GM12878 (cell line): Measurements from ENCODE around the gene MSI2. TPM values are rescaled to one million over a fixed set of nuclear protein-coding genes. Genes with fewer than 3 reads are reported as not detected.

Source experiments
- BACH1 ChIP-seq: fragments of 450-650 bp; IDR thresholded peaks from 2 replicates; pipeline ENCODE4 v1.6.1; 2017; ENCODE audit warnings: mild to moderate bottlenecking, borderline replicate concordance
- CBX3 ChIP-seq: fragments of 200-600 bp; sonication (generic); IDR thresholded peaks from 2 replicates; pipeline ENCODE4 v1.6.1; 2016; ENCODE audit warnings: low read depth, borderline replicate concordance
- ESRRA ChIP-seq: IDR thresholded peaks from 2 replicates; pipeline ENCODE4 v1.6.1; 2012; ENCODE audit warnings: mild to moderate bottlenecking, low read length, improper control_type of control experiment
- HCFC1 ChIP-seq: fragments of 150-350 bp; IDR thresholded peaks from 2 replicates; pipeline ENCODE4 v1.6.1; 2014; ENCODE audit warnings: low read length
- HDGF ChIP-seq: fragments of 450-650 bp; IDR thresholded peaks from 2 replicates; pipeline ENCODE4 v1.6.1; 2016; ENCODE audit warnings: antibody characterized with exemption
- IKZF2 ChIP-seq, 2 experiments: fragments of 450-650 bp; IDR thresholded peaks; 2 replicates each; pipeline ENCODE4 v1.6.1; 2017; ENCODE audit warnings: mild to moderate bottlenecking in 2 of 2, moderate library complexity in 2 of 2
- MXI1 ChIP-seq: fragments of 150-350 bp; IDR thresholded peaks from 2 replicates; pipeline ENCODE4 v1.6.1; 2011; ENCODE audit warnings: low read depth, mild to moderate bottlenecking, inconsistent platforms, low read length, improper control_type of control experiment
- MYB ChIP-seq: fragments of 150-350 bp; IDR thresholded peaks from 2 replicates; pipeline ENCODE4 v1.6.1; 2014; ENCODE audit warnings: mild to moderate bottlenecking, low read depth, low read length, borderline replicate concordance
- NFIC ChIP-seq: IDR thresholded peaks from 2 replicates; pipeline ENCODE4 v1.6.1; 2012; ENCODE audit warnings: low read depth, mild to moderate bottlenecking, inconsistent platforms, low read length, moderate library complexity
- POU2F2 ChIP-seq: IDR thresholded peaks from 3 replicates; pipeline ENCODE4 v1.6.1; 2011; ENCODE audit warnings: low read depth, mild to moderate bottlenecking, low read length, borderline replicate concordance
- STAT1 ChIP-seq: fragments of 450-650 bp; conservative IDR thresholded peaks from 2 replicates; pipeline ENCODE4 v1.6.1; 2014; ENCODE audit warnings: antibody characterized with exemption, mild to moderate bottlenecking
- SUPT20H ChIP-seq: IDR thresholded peaks from 2 replicates; pipeline ENCODE4 v1.6.1; 2011; ENCODE audit warnings: low read depth, mild to moderate bottlenecking, low read length, moderate library complexity, borderline replicate concordance; ENCODE audit not compliant: control insufficient read depth
- USF1 ChIP-seq: IDR thresholded peaks from 2 replicates; pipeline ENCODE4 v1.6.1; 2011; ENCODE audit warnings: borderline replicate concordance, low read depth, mild to moderate bottlenecking, moderate library complexity, mixed read lengths, low read length; ENCODE audit not compliant: insufficient read depth; ENCODE audit errors: extremely low read length
- WRNIP1 ChIP-seq: IDR thresholded peaks from 2 replicates; pipeline ENCODE4 v1.6.1; 2011; ENCODE audit warnings: low read depth, low read length, improper control_type of control experiment, borderline replicate concordance
- ZNF592 ChIP-seq: fragments of 450-650 bp; IDR thresholded peaks from 2 replicates; pipeline ENCODE4 v1.6.1; 2017; ENCODE audit warnings: mild to moderate bottlenecking, moderate library complexity
- polyA plus RNA-seq, 11 experiments: library from polyadenylated mRNA; depleted of rRNA in 4 of 11; unstranded in 6 of 11; stranded (reverse) in 5 of 11; fragments of >200 nt; fragmentation: Nextera tagmentation in 4 of 11; fragmentation: Illumina TruSeq in 1 of 11; extraction: Ambion mirVana in 4 of 11; extraction: Trizol in 1 of 11; gene quantifications; 1 replicate in 1 of 11; 2 replicates in 10 of 11; pipeline versions ENCODE4 v1.2.1 to v1.2.3, GENCODE V29; 2011 to 2016; ENCODE audit warnings: inconsistent platforms in 2 of 11, missing spikeins in 2 of 11, low read depth in 1 of 11
- total RNA-seq, 4 experiments: library from RNA; depleted of rRNA in 3 of 4; stranded (reverse); fragments of >200 nt in 3 of 4; fragmentation: Illumina TruSeq in 1 of 4; extraction: Trizol in 1 of 4; gene quantifications; 2 replicates each; pipeline versions ENCODE4 v1.2.1 to v1.2.3, GENCODE V29; 2013 to 2021
- TF ChIP-seq, protein P1 (sequence below): fragments of 450-650 bp; IDR thresholded peaks from 2 replicates; pipeline ENCODE4 v1.6.1; 2017; ENCODE audit warnings: borderline replicate concordance
- TF ChIP-seq, protein P2 (sequence below): fragments of 450-650 bp; conservative IDR thresholded peaks from 2 replicates; pipeline ENCODE4 v1.6.1; 2017; ENCODE audit warnings: mild to moderate bottlenecking, moderate library complexity
- TF ChIP-seq, protein P3 (sequence below): fragments of 450-650 bp; IDR thresholded peaks from 2 replicates; pipeline ENCODE4 v1.6.1; 2016; ENCODE audit warnings: mild to moderate bottlenecking
- TF ChIP-seq, protein P4 (sequence below): IDR thresholded peaks from 2 replicates; pipeline ENCODE4 v1.6.1; 2011; ENCODE audit warnings: borderline replicate concordance, low read depth, mild to moderate bottlenecking, moderate library complexity, low read length; ENCODE audit not compliant: insufficient read depth, poor library complexity, severe bottlenecking

Gene MSI2
- total and polyA plus RNA-seq, 10 of the 15 experiments (the other 5 are each of a cell fraction or from before 2014, with no cell fraction given) = 6.1 to 76.1 (median 42.0) TPM

- TF ChIP-seq ZNF592 = no peak
- no peak for TF ChIP-seq STAT1
- no peak for TF ChIP-seq HDGF
- TF ChIP-seq NFIC = peak; percentile 9; the same call in 1 of the 2 replicates
- TF ChIP-seq BACH1 = no peak
- TF ChIP-seq SUPT20H = no peak
- TF ChIP-seq MXI1 = 0 out of 2 replicates have a peak, but pooled peaks have one; percentile 25
- TF ChIP-seq ESRRA = peak; percentile 87; the same call in 1 of the 2 replicates
- TF ChIP-seq POU2F2 = no peak
- TF ChIP-seq, protein P1, sequence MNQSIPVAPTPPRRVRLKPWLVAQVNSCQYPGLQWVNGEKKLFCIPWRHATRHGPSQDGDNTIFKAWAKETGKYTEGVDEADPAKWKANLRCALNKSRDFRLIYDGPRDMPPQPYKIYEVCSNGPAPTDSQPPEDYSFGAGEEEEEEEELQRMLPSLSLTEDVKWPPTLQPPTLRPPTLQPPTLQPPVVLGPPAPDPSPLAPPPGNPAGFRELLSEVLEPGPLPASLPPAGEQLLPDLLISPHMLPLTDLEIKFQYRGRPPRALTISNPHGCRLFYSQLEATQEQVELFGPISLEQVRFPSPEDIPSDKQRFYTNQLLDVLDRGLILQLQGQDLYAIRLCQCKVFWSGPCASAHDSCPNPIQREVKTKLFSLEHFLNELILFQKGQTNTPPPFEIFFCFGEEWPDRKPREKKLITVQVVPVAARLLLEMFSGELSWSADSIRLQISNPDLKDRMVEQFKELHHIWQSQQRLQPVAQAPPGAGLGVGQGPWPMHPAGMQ = no peak
- no peak for TF ChIP-seq USF1
- no peak for TF ChIP-seq HCFC1
- no peak for TF ChIP-seq CBX3
- no peak for TF ChIP-seq WRNIP1
- TF ChIP-seq, protein P2, sequence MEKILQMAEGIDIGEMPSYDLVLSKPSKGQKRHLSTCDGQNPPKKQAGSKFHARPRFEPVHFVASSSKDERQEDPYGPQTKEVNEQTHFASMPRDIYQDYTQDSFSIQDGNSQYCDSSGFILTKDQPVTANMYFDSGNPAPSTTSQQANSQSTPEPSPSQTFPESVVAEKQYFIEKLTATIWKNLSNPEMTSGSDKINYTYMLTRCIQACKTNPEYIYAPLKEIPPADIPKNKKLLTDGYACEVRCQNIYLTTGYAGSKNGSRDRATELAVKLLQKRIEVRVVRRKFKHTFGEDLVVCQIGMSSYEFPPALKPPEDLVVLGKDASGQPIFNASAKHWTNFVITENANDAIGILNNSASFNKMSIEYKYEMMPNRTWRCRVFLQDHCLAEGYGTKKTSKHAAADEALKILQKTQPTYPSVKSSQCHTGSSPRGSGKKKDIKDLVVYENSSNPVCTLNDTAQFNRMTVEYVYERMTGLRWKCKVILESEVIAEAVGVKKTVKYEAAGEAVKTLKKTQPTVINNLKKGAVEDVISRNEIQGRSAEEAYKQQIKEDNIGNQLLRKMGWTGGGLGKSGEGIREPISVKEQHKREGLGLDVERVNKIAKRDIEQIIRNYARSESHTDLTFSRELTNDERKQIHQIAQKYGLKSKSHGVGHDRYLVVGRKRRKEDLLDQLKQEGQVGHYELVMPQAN = no peak
- TF ChIP-seq, protein P3, sequence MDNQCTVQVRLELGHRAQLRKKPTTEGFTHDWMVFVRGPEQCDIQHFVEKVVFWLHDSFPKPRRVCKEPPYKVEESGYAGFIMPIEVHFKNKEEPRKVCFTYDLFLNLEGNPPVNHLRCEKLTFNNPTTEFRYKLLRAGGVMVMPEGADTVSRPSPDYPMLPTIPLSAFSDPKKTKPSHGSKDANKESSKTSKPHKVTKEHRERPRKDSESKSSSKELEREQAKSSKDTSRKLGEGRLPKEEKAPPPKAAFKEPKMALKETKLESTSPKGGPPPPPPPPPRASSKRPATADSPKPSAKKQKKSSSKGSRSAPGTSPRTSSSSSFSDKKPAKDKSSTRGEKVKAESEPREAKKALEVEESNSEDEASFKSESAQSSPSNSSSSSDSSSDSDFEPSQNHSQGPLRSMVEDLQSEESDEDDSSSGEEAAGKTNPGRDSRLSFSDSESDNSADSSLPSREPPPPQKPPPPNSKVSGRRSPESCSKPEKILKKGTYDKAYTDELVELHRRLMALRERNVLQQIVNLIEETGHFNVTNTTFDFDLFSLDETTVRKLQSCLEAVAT = no peak
- TF ChIP-seq IKZF2 (IDR thresholded peaks at IDR 0.05) = no peak
- no peak for TF ChIP-seq MYB
- TF ChIP-seq, protein P4, sequence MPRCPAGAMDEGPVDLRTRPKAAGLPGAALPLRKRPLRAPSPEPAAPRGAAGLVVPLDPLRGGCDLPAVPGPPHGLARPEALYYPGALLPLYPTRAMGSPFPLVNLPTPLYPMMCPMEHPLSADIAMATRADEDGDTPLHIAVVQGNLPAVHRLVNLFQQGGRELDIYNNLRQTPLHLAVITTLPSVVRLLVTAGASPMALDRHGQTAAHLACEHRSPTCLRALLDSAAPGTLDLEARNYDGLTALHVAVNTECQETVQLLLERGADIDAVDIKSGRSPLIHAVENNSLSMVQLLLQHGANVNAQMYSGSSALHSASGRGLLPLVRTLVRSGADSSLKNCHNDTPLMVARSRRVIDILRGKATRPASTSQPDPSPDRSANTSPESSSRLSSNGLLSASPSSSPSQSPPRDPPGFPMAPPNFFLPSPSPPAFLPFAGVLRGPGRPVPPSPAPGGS = no peak
Observed at GRCh38 chr17:57369509-57369945, 113.2 kb downstream of the MSI2 start (continued).
